HepG2 (cell line): ENCODE data around the gene SLC5A8. TPM values are rescaled to one million over a fixed set of nuclear protein-coding genes. Genes with fewer than 3 reads are reported as not detected.

Experiments
- ATAC-seq: fragments of 200-7000 bp; cut with Tn5 transposase; 3 replicates; pipeline ENCODE4 v1.9.1; 2020; ENCODE audit warnings: mild to moderate bottlenecking, moderate library complexity
- Bru-seq: library from RNA; stranded (reverse); fragments of 400-500 nt; gene quantifications from one replicate; lab custom pipeline; 2021; lab: Mats Ljungman, UMichigan
- BruChase-seq, 2 experiments: library from RNA; stranded (reverse); fragments of 400-500 nt; gene quantifications; one replicate each; lab custom pipeline; 2021; lab: Mats Ljungman, UMichigan
- BruUV-seq: library from RNA; stranded (reverse); fragments of 400-500 nt; replicated peaks from 2 replicates; lab custom pipeline; 2021; lab: Mats Ljungman, UMichigan
- CTCF ChIA-PET: fragments of 300-600 bp; formaldehyde crosslinking; extraction: SDS; loops from one replicate; lab custom pipeline; 2021; ENCODE audit warnings: low total read pairs, inconsistent platforms, low intra/inter-chr PET ratio; lab: Yijun Ruan, JAX
- POLR2A ChIA-PET: fragments of 350-600 bp; sonication (Branson Sonifier 250); formaldehyde crosslinking; loops from one replicate; lab custom pipeline; 2020; ENCODE audit warnings: antibody characterized with exemption, inconsistent platforms; lab: Yijun Ruan, JAX
- DNase-seq: peaks from one replicate; pipeline ENCODE4 v3.0.0-alpha.2; 2015; ENCODE audit warnings: low spot score
- FAIRE-seq: peaks from 3 replicates; lab custom pipeline; 2011; peaks lifted over from hg19 to GRCh38; lab: Jason Lieb, UNC
- H2AFZ ChIP-seq: one replicate; pipeline ENCODE4 v1.6.1; 2011; ENCODE audit warnings: low read length, inconsistent platforms
- H3K27ac ChIP-seq: fragments of 300-600 bp; 3 replicates; pipeline ENCODE4 v1.8.0; 2011; ENCODE audit warnings: mixed run types, mild to moderate bottlenecking, mixed read lengths, low read length, inconsistent platforms; ENCODE audit not compliant: insufficient read depth; ENCODE audit errors: extremely low read length
- H3K27me3 ChIP-seq, 2 experiments: fragments of 200-600 bp in 1 of 2; 2 replicates in 1 of 2; 3 replicates in 1 of 2; pipeline versions ENCODE4 v1.6.0 to v1.8.0; 2011; ENCODE audit warnings: low read length in 2 of 2, mild to moderate bottlenecking in 2 of 2, moderate library complexity in 2 of 2, inconsistent platforms in 1 of 2; ENCODE audit not compliant: insufficient read depth in 2 of 2, control insufficient read depth in 1 of 2
- H3K36me3 ChIP-seq, 2 experiments: fragments of 200-600 bp in 1 of 2; replicated peaks in 1 of 2; 2 replicates in 1 of 2; 3 replicates in 1 of 2; pipeline versions ENCODE4 v1.5.1 to v1.8.0; 2011; ENCODE audit warnings: low read length in 2 of 2, inconsistent platforms in 1 of 2; ENCODE audit not compliant: insufficient read depth in 2 of 2, control insufficient read depth in 1 of 2
- H3K4me1 ChIP-seq: 2 replicates; pipeline ENCODE4 v1.5.1; 2012; ENCODE audit warnings: low read length, inconsistent platforms; ENCODE audit not compliant: insufficient read depth
- H3K4me2 ChIP-seq: 2 replicates; pipeline ENCODE4 v1.6.0; 2011; ENCODE audit warnings: low read depth, low read length, inconsistent platforms
- H3K4me3 ChIP-seq, 3 experiments: fragments of 200-600 bp in 1 of 3; sonication (generic), shearing (Covaris generic) in 1 of 3; replicated peaks in 1 of 3; 2 replicates each; pipeline ENCODE4 v1.5.1; 2011 to 2016; ENCODE audit warnings: low read length in 3 of 3, inconsistent platforms in 2 of 3, low read depth in 2 of 3, mild to moderate bottlenecking in 2 of 3, control low read depth in 1 of 3, mixed read lengths in 1 of 3; ENCODE audit not compliant: insufficient read depth in 1 of 3
- H3K79me2 ChIP-seq: one replicate; pipeline ENCODE4 v1.6.1; 2011; ENCODE audit warnings: low read length, inconsistent platforms; ENCODE audit not compliant: insufficient read depth
- H3K9ac ChIP-seq: 2 replicates; pipeline ENCODE4 v1.6.0; 2011; ENCODE audit warnings: mild to moderate bottlenecking, low read depth, low read length, inconsistent platforms; ENCODE audit not compliant: insufficient read depth
- H3K9me3 ChIP-seq: 2 replicates; pipeline ENCODE4 v1.5.1; 2012; ENCODE audit warnings: mild to moderate bottlenecking, low read length
- H4K20me1 ChIP-seq: 2 replicates; pipeline ENCODE4 v1.6.0; 2011; ENCODE audit warnings: inconsistent platforms, mild to moderate bottlenecking, low read length, moderate library complexity; ENCODE audit not compliant: insufficient read depth
- CENPX ChIP-seq: sonication (generic); formaldehyde crosslinking; IDR thresholded peaks from 2 replicates; pipeline ENCODE4 v1.9.0; 2021; ENCODE audit warnings: mild to moderate bottlenecking, missing genetic modification reagents, moderate library complexity
- DMTF1 ChIP-seq: sonication (generic); formaldehyde crosslinking; IDR thresholded peaks from 2 replicates; pipeline ENCODE4 v1.4.0; 2020; ENCODE audit warnings: mild to moderate bottlenecking, missing genetic modification reagents
- DPF2 ChIP-seq: sonication (generic); formaldehyde crosslinking; IDR thresholded peaks from 2 replicates; pipeline ENCODE4 v1.4.0; 2020; ENCODE audit warnings: mild to moderate bottlenecking, low read depth, missing genetic modification reagents, borderline replicate concordance
- GPN1 ChIP-seq: sonication (generic); formaldehyde crosslinking; IDR thresholded peaks from 2 replicates; pipeline ENCODE4 v1.5.1; 2020; ENCODE audit warnings: missing genetic modification reagents, borderline replicate concordance
- KAT7 ChIP-seq: IDR thresholded peaks from 2 replicates; pipeline ENCODE4 v1.6.1; 2018; ENCODE audit warnings: borderline replicate concordance, missing compliant biosample characterization
- KDM5B ChIP-seq: sonication (generic); formaldehyde crosslinking; IDR thresholded peaks from 2 replicates; pipeline ENCODE4 v1.4.0; 2020; ENCODE audit warnings: missing genetic modification reagents, mild to moderate bottlenecking, borderline replicate concordance
- LBX2 ChIP-seq: sonication (generic); formaldehyde crosslinking; IDR thresholded peaks from 2 replicates; pipeline ENCODE4 v1.5.0; 2020; ENCODE audit warnings: missing genetic modification reagents, mild to moderate bottlenecking, borderline replicate concordance
- PHF20 ChIP-seq: sonication (generic); formaldehyde crosslinking; IDR thresholded peaks from 2 replicates; pipeline ENCODE4 v1.5.0; 2020; ENCODE audit warnings: mild to moderate bottlenecking, missing genetic modification reagents
- PHF5A ChIP-seq: IDR thresholded peaks from one replicate; pipeline ENCODE4 v1.6.1; 2018; ENCODE audit warnings: low read depth, missing genetic modification reagents; ENCODE audit not compliant: unreplicated experiment
- REPIN1 ChIP-seq: sonication (generic); formaldehyde crosslinking; IDR thresholded peaks from 2 replicates; pipeline ENCODE4 v1.8.0; 2022; ENCODE audit warnings: missing genetic modification reagents, low read depth, mild to moderate bottlenecking, borderline replicate concordance
- SRY ChIP-seq: sonication (generic); formaldehyde crosslinking; IDR thresholded peaks from 2 replicates; pipeline ENCODE4 v1.8.0; 2022; ENCODE audit warnings: mild to moderate bottlenecking, missing genetic modification reagents
- ZNF784 ChIP-seq: sonication (generic); formaldehyde crosslinking; IDR thresholded peaks from 2 replicates; pipeline ENCODE4 v1.5.1; 2020; ENCODE audit warnings: missing genetic modification reagents, mild to moderate bottlenecking, borderline replicate concordance
- WGBS: methylation state at CpG from one replicate; pipeline ENCODE4 v1.1.6; 2017; ENCODE audit warnings: low lambda C conversion rate; 5-methylcytosine and 5-hydroxymethylcytosine counted together
- in situ Hi-C: cut with HindIII; loops from 2 replicates; pipeline ENCODE4 v1.10.0; 2017; ENCODE audit warnings: low pct_unique_long_range_greater_than_20kb; ENCODE audit not compliant: extremely low pct_ligation_motif_present
- intact Hi-C: fragments of 100-400 bp; cut with micrococcal nuclease; formaldehyde crosslinking; loops from one replicate; pipeline ENCODE4 v1.10.0; 2022; ENCODE audit not compliant: unreplicated experiment
- long read RNA-seq, 2 experiments: library from RNA in 1 of 2; library from polyadenylated mRNA in 1 of 2; stranded (forward) in 1 of 2; unstranded in 1 of 2; transcript quantifications; one replicate each; pipeline ENCODE4 v2.0.0, GENCODE V29; 2019 to 2022
- polyA minus RNA-seq, 3 experiments: library from RNA; depleted of rRNA, polyadenylated mRNA; stranded (reverse); fragments of >200 nt; gene quantifications; 2 replicates each; pipeline ENCODE4 v1.2.3, GENCODE V29; 2011; ENCODE audit warnings: low replicate concordance in 1 of 3
- polyA plus RNA-seq, 8 experiments: library from polyadenylated mRNA; depleted of rRNA in 3 of 8; stranded (reverse) in 7 of 8; unstranded in 1 of 8; fragments of >200 nt; fragmentation: Illumina TruSeq in 4 of 8; extraction: Trizol in 4 of 8; gene quantifications; 2 replicates each; pipeline versions ENCODE4 v1.2.1 to v1.2.3, GENCODE V29; 2011 to 2016; ENCODE audit warnings: low read depth in 4 of 8, missing spikeins in 1 of 8, mixed read lengths in 1 of 8; ENCODE audit not compliant: insufficient read depth in 1 of 8
- total RNA-seq, 5 experiments: library from RNA; depleted of rRNA; stranded (reverse); fragments of >200 nt; fragmentation: Illumina TruSeq; extraction: Trizol; gene quantifications; 2 replicates each; pipeline ENCODE4 v1.2.3, GENCODE V29; 2016; ENCODE audit warnings: low read depth in 1 of 5

Gene SLC5A8, protein sequence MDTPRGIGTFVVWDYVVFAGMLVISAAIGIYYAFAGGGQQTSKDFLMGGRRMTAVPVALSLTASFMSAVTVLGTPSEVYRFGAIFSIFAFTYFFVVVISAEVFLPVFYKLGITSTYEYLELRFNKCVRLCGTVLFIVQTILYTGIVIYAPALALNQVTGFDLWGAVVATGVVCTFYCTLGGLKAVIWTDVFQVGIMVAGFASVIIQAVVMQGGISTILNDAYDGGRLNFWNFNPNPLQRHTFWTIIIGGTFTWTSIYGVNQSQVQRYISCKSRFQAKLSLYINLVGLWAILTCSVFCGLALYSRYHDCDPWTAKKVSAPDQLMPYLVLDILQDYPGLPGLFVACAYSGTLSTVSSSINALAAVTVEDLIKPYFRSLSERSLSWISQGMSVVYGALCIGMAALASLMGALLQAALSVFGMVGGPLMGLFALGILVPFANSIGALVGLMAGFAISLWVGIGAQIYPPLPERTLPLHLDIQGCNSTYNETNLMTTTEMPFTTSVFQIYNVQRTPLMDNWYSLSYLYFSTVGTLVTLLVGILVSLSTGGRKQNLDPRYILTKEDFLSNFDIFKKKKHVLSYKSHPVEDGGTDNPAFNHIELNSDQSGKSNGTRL
- total RNA-seq (2016; rRNA removed; fragmentation: Illumina TruSeq; extraction: Trizol), result not detected in 2 replicates
- total RNA-seq (2016; cell fraction: cytosol; rRNA removed; fragmentation: Illumina TruSeq; extraction: Trizol; ENCODE audit: low read depth), result not detected in 2 replicates
- not detected in 2 replicates for total RNA-seq (2016; cell fraction: insoluble cytoplasmic fraction; rRNA removed; fragmentation: Illumina TruSeq; extraction: Trizol)
- not detected in 2 replicates for total RNA-seq (2016; cell fraction: membrane; rRNA removed; fragmentation: Illumina TruSeq; extraction: Trizol)
- total RNA-seq (2016; cell fraction: nucleus; rRNA removed; fragmentation: Illumina TruSeq; extraction: Trizol), result not detected in 2 replicates
- polyA plus RNA-seq (2011; rRNA removed), result not detected in 2 replicates
- not detected in 2 replicates for polyA plus RNA-seq (2011; cell fraction: cytosol; rRNA removed)
- not detected in 2 replicates for polyA plus RNA-seq (2011; cell fraction: nucleus; rRNA removed)
- not detected in 2 replicates for polyA plus RNA-seq (2012)
- not detected in 2 replicates for polyA plus RNA-seq (2016; cell fraction: cytosol; fragmentation: Illumina TruSeq; extraction: Trizol; ENCODE audit: low read depth)
- not detected in 2 replicates for polyA plus RNA-seq (2016; cell fraction: insoluble cytoplasmic fraction; fragmentation: Illumina TruSeq; extraction: Trizol; ENCODE audit: low read depth)
- not detected in 2 replicates for polyA plus RNA-seq (2016; cell fraction: membrane; fragmentation: Illumina TruSeq; extraction: Trizol; ENCODE audit: low read depth)
- polyA plus RNA-seq (2016; cell fraction: nucleus; fragmentation: Illumina TruSeq; extraction: Trizol; ENCODE audit: insufficient read depth, low read depth), result not detected in 2 replicates
- not detected in 2 replicates for polyA minus RNA-seq (2011; rRNA and poly(A)+ RNA removed; ENCODE audit: low replicate concordance)
- not detected in 2 replicates for polyA minus RNA-seq (2011; cell fraction: cytosol; rRNA and poly(A)+ RNA removed)
- not detected in 2 replicates for polyA minus RNA-seq (2011; cell fraction: nucleus; rRNA and poly(A)+ RNA removed)
- not detected for Bru-seq, nascent RNA
- BruChase-seq, experiment 1, labeled RNA remaining after a 6-hour chase, result not detected
- BruChase-seq, experiment 2, labeled RNA remaining after a 2-hour chase, result not detected
- long read RNA-seq, experiment 1, result 0 reads
- long read RNA-seq, experiment 2, result 0 reads

DNA sequence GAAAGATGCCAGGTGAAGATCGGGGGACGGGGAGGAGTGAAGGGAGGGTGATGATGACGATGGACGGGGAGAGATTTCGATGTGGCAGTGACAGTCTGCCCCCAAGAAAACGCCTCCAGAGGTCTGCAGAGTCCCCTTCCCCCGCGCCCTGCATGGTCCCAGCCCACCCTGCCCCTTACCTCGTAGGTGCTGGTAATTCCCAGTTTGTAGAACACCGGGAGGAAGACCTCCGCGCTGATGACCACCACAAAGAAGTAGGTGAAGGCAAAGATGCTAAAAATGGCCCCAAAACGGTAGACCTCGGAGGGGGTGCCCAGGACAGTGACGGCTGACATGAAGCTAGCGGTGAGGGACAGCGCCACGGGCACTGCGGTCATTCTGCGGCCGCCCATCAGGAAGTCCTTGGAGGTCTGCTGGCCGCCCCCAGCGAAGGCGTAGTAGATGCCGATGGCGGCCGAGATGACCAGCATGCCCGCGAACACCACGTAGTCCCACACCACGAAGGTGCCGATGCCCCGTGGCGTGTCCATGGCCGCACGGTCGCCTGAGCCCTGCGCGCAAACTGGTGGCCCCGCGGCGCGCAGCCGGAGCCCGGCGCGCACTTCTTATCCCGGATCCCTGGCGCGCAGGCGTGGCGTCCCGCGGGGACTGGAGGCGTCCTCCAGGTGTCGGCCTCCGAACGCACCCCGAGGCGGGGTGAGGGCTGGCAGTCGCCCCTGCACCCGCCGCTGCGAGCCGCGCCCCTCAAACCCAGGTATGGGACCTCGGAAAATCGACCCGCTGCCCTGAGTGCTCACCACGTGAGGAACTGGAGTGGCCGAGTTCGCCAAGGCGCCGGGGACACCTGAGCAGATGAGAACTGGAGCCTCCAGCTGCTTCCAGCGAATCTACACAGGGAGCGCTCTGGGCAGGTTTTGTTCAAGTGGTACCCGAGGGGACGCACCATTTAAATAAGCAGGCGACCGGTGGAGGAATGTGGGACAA is at the start of gene SLC5A8:
TSS of gene SLC5A8 (minus strand) at position 920 of the 984 bp plus-strand sequence. CDS start at position 530, 390 bp downstream.
- 41% methylated on average over 38 of the region's 80 CpGs for WGBS
- no peak for TF ChIP-seq SRY (CRISPR knock-in tag)
- no peak for TF ChIP-seq KDM5B (CRISPR knock-in tag)
- no peak for TF ChIP-seq ZNF784 (CRISPR knock-in tag)
- no peak for TF ChIP-seq LBX2
- no peak for TF ChIP-seq CENPX (CRISPR knock-in tag)
- no peak for TF ChIP-seq DMTF1 (CRISPR knock-in tag)
- TF ChIP-seq PHF5A, result no peak
- TF ChIP-seq DPF2 (CRISPR knock-in tag), result no peak
- no peak for TF ChIP-seq GPN1 (CRISPR knock-in tag)
- TF ChIP-seq REPIN1 (CRISPR knock-in tag), result no peak
- TF ChIP-seq PHF20 (CRISPR knock-in tag), result no peak
- no peak for TF ChIP-seq KAT7

More for the DNA sequence above, at the start of gene SLC5A8:
- Histone ChIP-seq H3K9ac (no peak within 1 kb of the TSS), H3K79me2 (no peaks in the 10 kb centered on the region), H3K4me3 (no peak within 1 kb of the TSS), H3K4me2 (no peak within 1 kb of the TSS), H3K27me3 (0 out of 5 replicates have a peak, but pooled peaks cover 0 to 3% of the 10 kb centered on the region in 2 experiments), H4K20me1 (no peaks in the 10 kb centered on the region), H3K9me3 (no peaks in the 10 kb centered on the region), H3K27ac (no peak within 1 kb of the TSS), H3K4me1 (no peaks in the 10 kb centered on the region), H3K36me3 (no peaks in the 10 kb centered on the region), H2AFZ (no peak within 1 kb of the TSS)
- intact Hi-C loops (no loop called here), in situ Hi-C loops (no loop called here)
- DNase-seq, result no peak
- ChIA-PET CTCF (no interaction called here), POLR2A (no interaction called here)
- ATAC-seq, result no peak; the same call in 2 of the 3 replicates
- no TSS peak for BruUV-seq
- FAIRE-seq, result no peak
